K562 (cell line): Measurements from ENCODE around the gene GALNT9. TPM values are rescaled to one million over a fixed set of nuclear protein-coding genes. Genes with fewer than 3 reads are reported as not detected.

Experiments used
- ATAC-seq: fragments of 200-7000 bp; cut with Tn5 transposase; 3 replicates; pipeline ENCODE4 v1.9.1; 2020; ENCODE audit warnings: moderate library complexity
- BruUV-seq: library from RNA; stranded (reverse); fragments of 400-500 nt; replicated peaks from 2 replicates; lab custom pipeline; 2021; lab: Mats Ljungman, UMichigan
- CTCF ChIA-PET: fragments of 300-600 bp; formaldehyde crosslinking; extraction: SDS; loops from one replicate; lab custom pipeline; 2021; ENCODE audit warnings: low intra/inter-chr PET ratio; lab: Yijun Ruan, JAX
- POLR2A ChIA-PET: fragments of 300-600, 350-650 bp; sonication (Branson Sonifier 250); formaldehyde crosslinking; extraction: SDS; loops from one replicate; lab custom pipeline; 2021; ENCODE audit warnings: antibody characterized with exemption, inconsistent platforms; lab: Yijun Ruan, JAX
- DNase-seq, 4 experiments: peaks; one replicate each; pipeline versions ENCODE4 v3.0.0 to v3.0.0-alpha.2; 2011 to 2018; ENCODE audit warnings: low spot score in 3 of 4, mixed read lengths in 3 of 4; ENCODE audit errors: extremely low read depth in 1 of 4
- FAIRE-seq: peaks from 2 replicates; lab custom pipeline; 2011; peaks lifted over from hg19 to GRCh38; lab: Jason Lieb, UNC
- H2AFZ ChIP-seq: 2 replicates; pipeline ENCODE4 v1.6.0; 2011; ENCODE audit warnings: low read depth, low read length, control low read depth, inconsistent platforms
- H3K27ac ChIP-seq: fragments of 200-600 bp; 3 replicates; pipeline ENCODE4 v1.8.0; 2011; ENCODE audit warnings: low read depth, mild to moderate bottlenecking, control low read depth, inconsistent platforms, low read length, moderate library complexity, mixed read lengths; ENCODE audit errors: extremely low read depth
- H3K27me3 ChIP-seq, 2 experiments: fragments of 300-600 bp in 1 of 2; 2 replicates in 1 of 2; 3 replicates in 1 of 2; pipeline versions ENCODE4 v1.6.0 to v1.8.0; 2011; ENCODE audit warnings: inconsistent platforms in 2 of 2, low read length in 2 of 2, mild to moderate bottlenecking in 1 of 2, mixed read lengths in 1 of 2, moderate library complexity in 1 of 2; ENCODE audit not compliant: control insufficient read depth in 2 of 2, insufficient read depth in 2 of 2
- H3K36me3 ChIP-seq: fragments of 300-600 bp; 3 replicates; pipeline ENCODE4 v1.8.0; 2011; ENCODE audit warnings: mild to moderate bottlenecking, low read length, inconsistent platforms; ENCODE audit not compliant: control insufficient read depth, insufficient read depth
- H3K4me1 ChIP-seq, 2 experiments: fragments of 200-600 bp in 1 of 2; replicated peaks in 1 of 2; 2 replicates in 1 of 2; 3 replicates in 1 of 2; pipeline versions ENCODE4 v1.5.1 to v1.8.0; 2011; ENCODE audit warnings: inconsistent platforms in 2 of 2, low read length in 2 of 2, mild to moderate bottlenecking in 1 of 2, mixed read lengths in 1 of 2, moderate library complexity in 1 of 2; ENCODE audit not compliant: control insufficient read depth in 2 of 2, insufficient read depth in 2 of 2
- H3K4me2 ChIP-seq: 2 replicates; pipeline ENCODE4 v1.6.1; 2011; ENCODE audit warnings: low read length, control low read depth, inconsistent platforms, mixed read lengths; ENCODE audit not compliant: insufficient read depth
- H3K4me3 ChIP-seq: fragments of 200-600 bp; sonication (generic), shearing (Covaris generic); 2 replicates; pipeline ENCODE4 v1.5.1; 2016; ENCODE audit warnings: control low read depth, inconsistent platforms
- H3K79me2 ChIP-seq: fragments of 200-600 bp; 3 replicates; pipeline ENCODE4 v1.8.0; 2011; ENCODE audit warnings: low read length, inconsistent platforms; ENCODE audit not compliant: control insufficient read depth, insufficient read depth
- H3K9ac ChIP-seq, 2 experiments: 2 replicates each; pipeline versions ENCODE4 v1.6.0 to v1.6.1; 2011; ENCODE audit warnings: low read depth in 2 of 2, low read length in 2 of 2, control low read depth in 1 of 2, inconsistent platforms in 1 of 2, mild to moderate bottlenecking in 1 of 2, mixed read lengths in 1 of 2; ENCODE audit not compliant: insufficient read depth in 1 of 2
- H3K9me1 ChIP-seq: one replicate; pipeline ENCODE4 v1.6.0; 2011; ENCODE audit warnings: inconsistent platforms, mild to moderate bottlenecking, low read length, moderate library complexity; ENCODE audit not compliant: control insufficient read depth, insufficient read depth
- H3K9me3 ChIP-seq: replicated peaks from 2 replicates; pipeline ENCODE4 v1.5.1; 2011; ENCODE audit warnings: low read depth, low read length, inconsistent platforms; ENCODE audit not compliant: control insufficient read depth, insufficient read depth
- H4K20me1 ChIP-seq: replicated peaks from 2 replicates; pipeline ENCODE4 v1.6.1; 2011; ENCODE audit warnings: low read length, inconsistent platforms, mixed read lengths; ENCODE audit not compliant: control insufficient read depth, insufficient read depth
- ELF4 ChIP-seq: fragments of 450-650 bp; formaldehyde crosslinking; IDR thresholded peaks from 2 replicates; pipeline ENCODE4 v1.4.0; 2022; ENCODE audit warnings: missing genetic modification characterization
- GMEB1 ChIP-seq: fragments of 250-450 bp; sonication (Bioruptor Pico); IDR thresholded peaks from 2 replicates; pipeline ENCODE4 v1.4.0; 2020; ENCODE audit warnings: mild to moderate bottlenecking
- JUN ChIP-seq, 2 experiments: sonication (generic) in 1 of 2; formaldehyde crosslinking in 1 of 2; IDR thresholded peaks; 2 replicates each; pipeline versions ENCODE4 v1.6.1 to v1.8.0; 2012 to 2022; ENCODE audit warnings: borderline replicate concordance in 2 of 2, mild to moderate bottlenecking in 2 of 2, improper control_type of control experiment in 1 of 2, low read depth in 1 of 2, low read length in 1 of 2, missing genetic modification reagents in 1 of 2
- MBD1 ChIP-seq: fragments of 250-450 bp; sonication (Bioruptor Pico); IDR thresholded peaks from 2 replicates; pipeline ENCODE4 v1.8.0; 2022; ENCODE audit warnings: inconsistent platforms
- NEUROD1 ChIP-seq: fragments of 150-350 bp; IDR thresholded peaks from 2 replicates; pipeline ENCODE4 v1.6.1; 2014; ENCODE audit warnings: borderline replicate concordance, low read length, low read depth; ENCODE audit not compliant: partially characterized antibody
- NFE2 ChIP-seq: IDR thresholded peaks from 2 replicates; pipeline ENCODE4 v1.6.1; 2014; ENCODE audit warnings: antibody characterized with exemption, low read depth
- NFE2L1 ChIP-seq: fragments of 450-650 bp; IDR thresholded peaks from 2 replicates; pipeline ENCODE4 v1.6.1; 2016; ENCODE audit warnings: missing genetic modification characterization, low read depth, mild to moderate bottlenecking, missing compliant biosample characterization, moderate library complexity, borderline replicate concordance
- PRMT5 ChIP-seq: sonication (generic); formaldehyde crosslinking; IDR thresholded peaks from 2 replicates; pipeline ENCODE4 v1.5.0; 2020; ENCODE audit warnings: missing genetic modification reagents
- RNF2 ChIP-seq: sonication (generic); IDR thresholded peaks from 2 replicates; pipeline ENCODE4 v1.6.1; 2016
- STAT5A ChIP-seq: IDR thresholded peaks from 2 replicates; pipeline ENCODE4 v1.6.1; 2012; ENCODE audit warnings: low read length, inconsistent platforms, borderline replicate concordance
- ZNF551 ChIP-seq: fragments of 250-450 bp; sonication (Bioruptor Pico); IDR thresholded peaks from 2 replicates; pipeline ENCODE4 v1.5.0; 2021; ENCODE audit warnings: mild to moderate bottlenecking, moderate library complexity
- WGBS: fragments of 100-300 bp; shearing (Covaris generic); methylation state at CpG from one replicate; pipeline ENCODE4 v1.1.6; 2016; ENCODE audit warnings: low coverage, mixed read lengths; ENCODE audit not compliant: insufficient coverage; ENCODE audit errors: missing lambda C conversion rate; 5-methylcytosine and 5-hydroxymethylcytosine counted together
- in situ Hi-C: fragments of 300-500 bp; cut with MboI; formaldehyde crosslinking; loops from 4 replicates; pipeline ENCODE4 v1.15.0; 2018; ENCODE audit warnings: inconsistent platforms, mixed read lengths
- intact Hi-C: fragments of 100-400 bp; cut with micrococcal nuclease; formaldehyde crosslinking; loops from 2 replicates; pipeline ENCODE4 v1.14.2; 2022
- polyA plus RNA-seq, 8 experiments: library from polyadenylated mRNA; depleted of rRNA in 4 of 8; stranded (reverse) in 5 of 8; unstranded in 3 of 8; fragments of >200 nt; fragmentation: Nextera tagmentation in 2 of 8; fragmentation: Illumina TruSeq in 1 of 8; extraction: Ambion mirVana in 2 of 8; extraction: Trizol in 1 of 8; gene quantifications; 2 replicates each; pipeline versions ENCODE4 v1.2.1 to v1.2.3, GENCODE V29; 2011 to 2014; ENCODE audit warnings: inconsistent platforms in 1 of 8, missing spikeins in 1 of 8
- total RNA-seq, 7 experiments: library from RNA; depleted of rRNA in 6 of 7; stranded (reverse); fragments of >200 nt in 6 of 7; fragmentation: Illumina TruSeq in 2 of 7; extraction: Trizol in 2 of 7; gene quantifications; 2 replicates each; pipeline versions ENCODE4 v1.2.1 to v1.2.3, GENCODE V29; 2011 to 2021; ENCODE audit warnings: low replicate concordance in 1 of 7

The GALNT9 gene
- total and polyA plus RNA-seq, 9 of the 15 experiments (the other 6 are each of a cell fraction or from before 2014, with no cell fraction given), result not detected

- POLR2A ChIA-PET, result interaction anchor here (1.5 kb wide), 1 partner anchor 13 kb away, joined by 5 read pairs; no protein-coding TSS in a partner anchor
- Histone ChIP-seq H3K79me2 (no peaks in the 10 kb centered on the region), H2AFZ (no peak overlapping the region), H3K9ac (0 out of 4 replicates have a peak overlapping the region, but pooled peaks of 1 of the 2 experiments have one; percentile 35), H3K4me3 (no peak overlapping the region), H3K9me1 (no peaks in the 10 kb centered on the region), H3K27ac (no peak overlapping the region), H3K4me1 (peaks cover 3 to 71% of the 10 kb centered on the region in 2 experiments; a peak in 4 of 5 replicates), H4K20me1 (peaks cover 10% of the 10 kb centered on the region), H3K36me3 (no peaks in the 10 kb centered on the region), H3K9me3 (no peaks in the 10 kb centered on the region), H3K27me3 (peaks cover 46 to 68% of the 10 kb centered on the region in 2 experiments), H3K4me2 (no peak overlapping the region)
- TF ChIP-seq NFE2, result no peak
- no peak for TF ChIP-seq GMEB1 (CRISPR knock-in tag)
- TF ChIP-seq NEUROD1, result no peak
- TF ChIP-seq ELF4 (CRISPR knock-in tag), result no peak
- TF ChIP-seq JUN (IDR thresholded peaks at IDR 0.05; ENCODE audit: borderline replicate concordance, low read depth, low read length), result no peak
- TF ChIP-seq JUN (CRISPR knock-in tag; IDR thresholded peaks at IDR 0.05; ENCODE audit: borderline replicate concordance), result no peak
- no peak for TF ChIP-seq RNF2
- no peak for TF ChIP-seq STAT5A
- TF ChIP-seq NFE2L1 (tag), result no peak
- no peak for TF ChIP-seq ZNF551 (CRISPR knock-in tag)
- no peak for TF ChIP-seq MBD1 (CRISPR knock-in tag)
- no peak for TF ChIP-seq PRMT5
- ATAC-seq (no peak), DNase-seq (no peak), FAIRE-seq (no peak)
- CTCF ChIA-PET, result no interaction called here
- intact Hi-C loops, result no loop called here
- 1% methylated on average over 19 of the region's 24 CpGs for WGBS
- in situ Hi-C loops, result no loop called here
- no TSS peak for BruUV-seq
These were observed 158.0 kb downstream of the GALNT9 start for GRCh38 chr12:132171293-132171967.
